Raji (cell line): ENCODE results near the gene MKI67.

Experiments used
- POLR2A ChIP-seq: IDR thresholded peaks from 2 replicates; pipeline ENCODE4 v1.6.1; 2011; ENCODE audit warnings: low read depth, low read length, control low read depth; ENCODE audit not compliant: insufficient read depth

MKI67 gene

GRCh38 chr10:128060341-128061250 lies 65.6 kb downstream of the MKI67 start:
- TF ChIP-seq POLR2A, result no peak

- TF ChIP-seq POLR2A, result no peak
Measured at GRCh38 chr10:128059982-128060293, 66.3 kb downstream of the MKI67 start.

- no peak for TF ChIP-seq POLR2A
Measured at GRCh38 chr10:128059266-128059981, 66.8 kb downstream of the MKI67 start.

- no peak for TF ChIP-seq POLR2A
Measured at GRCh38 chr10:128058750-128059134, 67.5 kb downstream of the MKI67 start.

GRCh38 chr10:128058106-128058749 lies 68.0 kb downstream of the MKI67 start:
- no peak for TF ChIP-seq POLR2A

GRCh38 chr10:128056303-128057050 lies 69.7 kb downstream of the MKI67 start:
- TF ChIP-seq POLR2A, result no peak

- no peak for TF ChIP-seq POLR2A
Measured at GRCh38 chr10:128055061-128055868, 71.0 kb downstream of the MKI67 start.

- TF ChIP-seq POLR2A, result no peak
Measured at GRCh38 chr10:128054163-128054970, 71.9 kb downstream of the MKI67 start.

- no peak for TF ChIP-seq POLR2A
Measured at GRCh38 chr10:128053356-128053755, 72.9 kb downstream of the MKI67 start.

GRCh38 chr10:128052696-128053095 lies 73.5 kb downstream of the MKI67 start:
- no peak for TF ChIP-seq POLR2A

GRCh38 chr10:128051548-128051947 lies 74.7 kb downstream of the MKI67 start:
- no peak for TF ChIP-seq POLR2A

- TF ChIP-seq POLR2A, result no peak
Measured at GRCh38 chr10:128050936-128051335, 75.3 kb downstream of the MKI67 start.

GRCh38 chr10:128050121-128050516 lies 76.1 kb downstream of the MKI67 start:
- no peak for TF ChIP-seq POLR2A

GRCh38 chr10:128049226-128050120 lies 76.8 kb downstream of the MKI67 start:
- no peak for TF ChIP-seq POLR2A
